HG03469 (cell line): ENCODE measurements around the gene ENAH.
"Not testable (repeated sequence)": the region's sequence is repeated elsewhere in the genome, so short reads cannot be mapped to it uniquely, and the experiment has no call there.

Source experiments
- ATAC-seq: cut with Tn5 transposase; IDR thresholded peaks from one replicate; pipeline ENCODE4 v1.9.1; 2021; ENCODE audit warnings: mild to moderate bottlenecking, moderate library complexity, moderate number of reproducible peaks; ENCODE audit not compliant: unreplicated experiment

ENAH gene

DNA sequence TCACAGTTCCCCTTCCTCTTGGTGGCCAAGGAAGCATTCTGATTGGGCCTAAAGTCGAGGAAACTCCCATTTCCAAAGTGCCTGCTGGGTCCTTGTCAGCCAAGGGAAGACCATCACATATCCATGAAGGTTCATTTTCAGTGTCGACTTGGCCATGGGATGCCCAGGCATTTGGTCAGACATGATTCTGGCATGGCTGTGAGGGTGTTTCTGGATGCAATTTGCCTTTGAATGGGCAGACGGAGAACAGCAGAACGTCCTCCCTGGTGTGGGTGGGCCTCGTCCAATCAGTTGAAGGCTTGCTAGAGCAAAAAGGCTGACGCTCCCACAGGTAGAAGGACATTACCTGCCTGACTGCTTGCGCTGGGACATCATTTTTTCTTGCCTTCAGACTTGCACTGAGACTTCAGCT lies 176.8 kb downstream of the ENAH start:
- no peak for ATAC-seq

- peak; percentile 44 for ATAC-seq
Observed at GRCh38 chr1:225474986-225475820, 177.7 kb downstream of the ENAH start.

DNA sequence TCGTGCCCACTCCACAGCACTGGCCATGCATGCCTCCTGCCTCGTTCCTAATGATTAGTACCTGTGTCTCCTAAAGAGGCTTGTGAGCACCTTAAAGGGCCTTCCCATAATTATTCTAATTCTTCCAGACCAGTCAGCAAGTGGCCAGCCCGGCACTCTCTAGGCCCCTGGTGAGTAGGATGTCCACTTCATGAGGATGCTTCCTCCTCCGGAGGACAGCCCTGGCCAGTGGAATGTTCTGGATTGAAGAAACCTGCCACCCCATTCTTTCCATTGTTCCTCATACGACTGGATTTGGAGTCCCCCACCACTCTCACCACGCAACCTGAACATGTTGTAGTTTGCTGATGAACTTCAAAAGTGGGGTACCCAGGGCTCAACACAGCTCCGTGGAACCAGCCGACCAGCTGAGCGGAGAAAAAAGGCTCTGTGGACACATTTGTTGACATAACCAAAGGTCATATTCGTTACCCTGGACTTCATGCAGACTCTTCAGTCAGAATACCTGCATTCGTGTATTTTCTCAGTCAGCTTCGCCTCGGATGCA lies 178.4 kb downstream of the ENAH start:
- no peak for ATAC-seq

- ATAC-seq = not testable (repeated sequence)
Observed at GRCh38 chr1:225473676-225474438, 179.1 kb downstream of the ENAH start.

GRCh38 chr1:225473266-225473665 lies 179.7 kb downstream of the ENAH start:
- not testable (repeated sequence) for ATAC-seq

DNA sequence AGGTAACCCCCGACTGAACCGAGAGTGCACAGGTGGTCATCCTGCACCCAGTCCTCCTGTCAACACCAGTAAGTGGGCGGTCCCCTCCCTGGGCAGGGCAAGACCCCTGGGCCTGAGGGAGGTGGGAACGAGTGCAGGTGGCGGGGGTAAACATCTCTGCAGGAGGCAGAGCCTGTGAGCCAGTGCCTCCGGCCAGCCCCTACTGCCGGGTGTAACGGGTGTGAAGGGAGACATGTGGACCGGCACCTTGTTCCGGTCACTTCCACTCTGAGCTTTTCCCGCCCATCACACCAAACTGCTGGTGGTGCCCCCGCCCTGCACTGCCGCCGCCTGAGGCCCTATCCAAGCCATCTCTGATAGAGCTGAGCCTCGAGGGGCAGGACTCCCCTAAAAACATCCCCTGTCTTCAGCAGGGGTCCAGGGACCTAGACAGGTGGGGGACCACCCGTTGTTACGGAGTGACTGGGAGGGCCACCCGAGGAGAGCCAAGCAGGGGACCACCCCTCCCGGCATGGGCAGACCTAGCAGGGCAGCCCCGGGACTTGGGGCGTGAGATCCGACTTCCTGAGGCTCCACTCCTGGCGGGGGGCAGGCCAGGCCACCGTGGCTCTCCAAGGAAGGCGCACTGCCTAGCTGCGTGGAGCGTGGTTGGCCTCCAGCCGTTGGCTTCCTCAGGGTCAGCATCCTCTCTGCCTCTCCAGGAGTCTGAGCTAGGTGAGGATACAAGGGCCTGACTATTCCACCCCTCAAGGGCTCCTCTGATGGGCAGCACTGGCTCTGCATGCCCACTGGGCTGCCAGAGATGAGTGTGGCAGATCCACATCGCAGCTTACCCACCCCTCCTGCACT lies 181.2 kb downstream of the ENAH start:
- ATAC-seq = no peak

GRCh38 chr1:225471109-225471452 lies 181.8 kb downstream of the ENAH start:
- no peak for ATAC-seq

DNA sequence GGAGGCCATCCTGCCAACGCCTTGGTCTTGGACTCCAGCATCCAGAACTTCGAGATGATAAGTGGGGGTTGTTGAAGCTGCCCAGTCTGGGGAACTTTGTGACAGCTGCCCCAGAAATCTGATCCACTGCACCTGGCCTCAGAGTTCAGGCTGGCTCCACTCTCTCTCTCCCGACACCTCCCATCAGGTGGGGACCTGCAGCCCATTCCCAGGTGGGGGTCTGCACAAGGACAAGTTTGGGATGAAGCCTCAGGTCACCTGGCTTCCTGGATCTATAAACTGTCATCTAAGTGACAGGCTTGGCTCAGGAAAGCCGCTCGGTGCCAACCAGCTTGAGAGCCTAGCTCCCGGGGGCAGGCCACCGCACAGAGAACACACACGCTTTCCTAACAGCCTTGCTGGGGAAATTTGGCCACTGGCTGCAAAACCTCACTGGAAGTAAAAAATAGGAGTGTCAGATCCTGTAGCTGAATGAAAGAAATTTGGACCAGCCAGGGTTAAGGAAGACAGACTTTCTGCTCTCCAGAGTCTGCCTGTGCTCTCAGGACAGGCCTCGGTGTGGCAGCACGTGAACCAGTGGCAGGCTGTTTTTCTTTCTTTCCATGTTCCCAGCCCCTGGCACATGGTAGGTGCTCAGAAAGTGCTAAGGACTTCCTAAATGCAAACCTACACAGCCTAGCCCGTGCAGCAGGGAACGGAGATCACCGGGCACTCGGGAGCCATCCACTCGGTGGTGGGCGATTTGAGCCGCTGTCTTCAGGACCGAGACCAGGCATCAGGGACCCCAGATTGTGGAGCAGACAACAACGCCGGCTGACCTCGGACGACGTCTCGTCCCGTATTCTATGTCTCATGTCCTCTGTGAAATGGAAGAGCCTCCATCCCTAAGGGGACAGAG lies 182.5 kb downstream of the ENAH start:
- ATAC-seq = no peak

- ATAC-seq = no peak
Observed at GRCh38 chr1:225469051-225469450, 183.9 kb downstream of the ENAH start.

DNA sequence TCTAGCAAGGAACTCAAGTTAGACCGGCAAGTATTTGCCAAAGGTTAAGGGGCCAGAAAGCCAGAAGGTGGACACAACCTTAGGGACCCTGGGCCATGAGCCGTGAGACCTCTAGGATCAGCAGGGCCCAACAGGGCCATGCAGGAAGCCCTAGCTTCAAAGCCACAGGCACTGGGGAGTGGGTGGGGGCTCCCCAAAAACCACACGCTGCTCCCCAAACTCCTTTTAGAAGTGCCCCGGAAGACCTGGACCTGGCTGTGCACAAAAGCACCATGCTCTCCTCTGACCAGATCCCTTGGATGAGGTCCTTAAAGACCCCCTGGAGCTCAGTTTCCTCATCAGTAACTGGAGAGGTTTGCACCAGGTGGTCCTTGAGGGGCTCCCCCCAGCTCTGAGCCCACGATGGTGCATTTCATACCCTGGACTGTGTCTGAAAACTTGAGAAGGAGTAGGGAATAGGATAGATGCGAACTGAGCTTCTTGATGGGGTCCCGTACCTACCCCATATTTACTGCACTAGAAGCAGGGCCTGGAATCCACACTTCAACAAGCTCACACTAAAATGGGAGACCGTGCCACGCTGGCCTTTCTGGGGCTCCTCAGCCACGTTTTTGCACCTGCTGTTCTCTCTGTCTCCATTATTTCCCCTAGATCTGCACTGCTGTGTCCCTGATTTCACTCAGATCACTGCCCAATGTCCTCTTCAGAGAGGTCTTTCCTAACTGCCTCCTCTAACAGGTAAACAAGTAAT lies 184.5 kb downstream of the ENAH start:
- ATAC-seq = no peak

DNA sequence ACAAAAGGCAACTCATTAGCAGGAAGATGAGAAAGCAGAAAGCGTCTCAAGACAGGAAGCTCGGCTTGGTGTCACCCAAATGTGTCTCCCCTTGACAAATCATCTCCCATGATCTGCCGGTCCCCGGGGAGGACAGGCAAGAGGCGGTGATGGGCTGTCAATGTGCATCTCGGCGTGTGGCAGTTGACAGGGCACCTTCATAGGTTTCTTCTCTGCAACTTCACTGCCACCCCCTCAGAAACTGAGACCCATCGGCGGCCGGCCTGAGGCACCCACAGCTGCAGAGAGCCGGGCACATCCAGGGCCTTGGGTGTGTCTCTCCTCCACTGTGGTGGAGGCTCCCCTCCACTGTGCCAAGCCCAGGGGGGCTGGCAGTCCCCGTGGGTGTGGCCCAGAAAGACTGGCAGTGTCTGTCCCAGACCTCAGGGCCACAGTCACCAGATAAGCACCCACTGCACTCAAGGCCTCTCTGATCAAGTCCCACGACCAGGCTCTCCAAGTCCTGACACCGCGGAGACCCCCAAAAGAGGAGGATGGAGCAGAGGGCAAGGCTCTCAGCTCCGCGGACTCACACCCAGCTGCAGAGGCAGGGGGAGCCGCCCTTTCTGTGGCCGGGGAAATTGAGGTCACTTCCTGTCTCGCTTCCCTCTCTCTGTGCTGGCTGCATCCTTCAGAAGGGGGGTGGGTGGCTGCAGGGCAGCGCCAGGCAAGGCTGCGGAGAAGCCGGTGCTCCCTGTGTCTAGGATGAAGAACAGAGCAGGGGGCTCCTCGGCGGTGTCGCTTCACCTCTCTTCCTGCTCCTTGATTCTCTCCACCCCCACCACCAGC lies 185.5 kb downstream of the ENAH start:
- ATAC-seq = peak; percentile 77

GRCh38 chr1:225466848-225467192 lies 186.1 kb downstream of the ENAH start:
- ATAC-seq = no peak

DNA sequence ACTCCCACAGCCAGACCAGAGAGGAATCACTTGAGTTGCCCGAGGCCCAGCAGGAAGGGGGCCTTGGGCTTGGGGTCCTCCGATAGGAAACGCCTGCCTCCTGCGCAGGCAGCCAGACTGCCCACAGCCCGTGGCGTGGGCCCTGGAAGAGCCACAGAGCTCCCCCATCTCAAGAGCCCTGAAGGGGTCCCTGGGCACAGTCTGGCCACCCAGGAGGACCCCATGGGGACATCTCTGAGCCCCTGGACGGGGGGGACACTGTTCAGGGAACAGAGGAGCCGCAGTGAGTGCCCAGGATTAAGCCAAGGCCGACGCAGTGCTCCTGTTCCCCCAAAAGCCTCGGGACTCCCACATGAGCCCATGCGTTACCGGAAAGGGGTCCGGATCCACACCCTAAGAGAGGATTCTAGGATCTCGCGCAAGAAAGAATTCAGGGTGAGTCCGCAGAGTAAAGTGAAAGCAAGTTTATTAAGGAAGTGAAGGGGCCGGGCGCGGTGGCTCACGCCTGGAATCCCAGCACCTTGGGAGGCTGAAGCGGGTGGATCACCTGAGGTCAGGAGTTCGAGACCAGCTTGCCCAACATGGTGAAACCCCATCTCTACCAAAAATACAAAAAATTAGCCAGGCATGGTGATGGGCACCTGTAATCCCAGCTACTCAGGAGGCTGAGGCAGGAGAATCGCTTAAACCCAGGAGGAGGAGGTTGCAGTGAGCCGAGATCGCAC lies 187.0 kb downstream of the ENAH start:
- ATAC-seq = no peak

- ATAC-seq = no peak
Observed at GRCh38 chr1:225464851-225465792, 187.8 kb downstream of the ENAH start.

DNA sequence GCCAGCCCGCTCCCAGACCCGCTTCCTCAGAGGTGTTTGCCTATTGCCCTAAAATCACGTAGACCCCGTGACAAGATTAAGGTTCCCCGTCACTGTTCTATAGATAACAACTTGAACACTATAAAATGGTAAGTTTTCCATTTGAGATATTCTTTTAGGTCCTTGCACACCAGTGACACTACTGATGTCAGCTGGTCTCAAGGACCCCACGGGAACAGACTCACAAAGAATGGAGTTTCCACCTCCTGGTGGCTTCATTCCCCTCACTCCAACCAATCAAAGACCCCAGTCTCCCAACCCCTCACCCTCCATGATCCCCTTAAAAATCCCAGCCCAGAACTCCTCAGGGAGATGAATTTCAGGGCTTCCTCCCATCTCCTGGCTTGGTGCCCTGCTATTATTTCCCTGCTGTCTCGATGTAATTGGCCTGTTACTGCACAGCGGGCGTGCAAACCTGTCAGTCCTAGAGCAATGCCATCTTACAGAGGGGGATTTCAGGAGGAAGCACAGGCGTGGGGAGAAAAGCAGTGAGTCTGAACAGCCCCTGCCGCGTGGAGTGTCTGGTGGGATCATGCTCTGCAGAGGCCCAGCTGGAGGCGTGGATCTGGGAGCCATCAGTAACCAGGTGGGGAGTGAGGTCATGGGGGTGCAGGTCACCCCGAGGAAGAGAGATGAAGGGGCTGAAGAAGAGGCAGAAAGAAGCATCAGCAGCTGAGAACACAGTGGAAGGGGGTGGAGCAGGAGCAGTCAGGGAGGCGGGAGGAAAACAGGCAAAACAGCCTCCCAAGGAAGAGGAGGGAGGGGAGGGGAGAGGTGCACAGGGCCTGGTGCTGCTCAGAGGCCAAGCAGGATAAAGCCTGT lies 190.0 kb downstream of the ENAH start:
- ATAC-seq = no peak

DNA sequence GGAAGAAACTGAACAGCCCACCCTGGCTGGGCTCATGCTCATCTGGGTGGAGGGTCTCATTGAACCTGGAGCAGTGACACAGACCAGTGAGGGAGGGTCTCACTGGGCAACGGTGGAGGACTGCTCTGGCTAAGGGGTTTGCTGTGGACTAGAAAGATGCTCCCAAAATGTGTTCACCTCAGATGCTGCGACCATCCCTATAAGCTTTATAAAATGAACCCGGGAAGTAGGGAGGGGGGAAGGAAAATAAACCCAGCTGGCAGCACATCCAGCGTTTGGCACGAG lies 190.6 kb downstream of the ENAH start:
- ATAC-seq = no peak
